Measurements from ENCODE around the gene SUN2. TPM values are rescaled to one million over a fixed set of nuclear protein-coding genes. Genes with fewer than 3 reads are reported as not detected.

The SUN2 gene
- total and polyA plus RNA-seq, 9 donors: 21.2 to 311 (median 181) TPM

DNA sequence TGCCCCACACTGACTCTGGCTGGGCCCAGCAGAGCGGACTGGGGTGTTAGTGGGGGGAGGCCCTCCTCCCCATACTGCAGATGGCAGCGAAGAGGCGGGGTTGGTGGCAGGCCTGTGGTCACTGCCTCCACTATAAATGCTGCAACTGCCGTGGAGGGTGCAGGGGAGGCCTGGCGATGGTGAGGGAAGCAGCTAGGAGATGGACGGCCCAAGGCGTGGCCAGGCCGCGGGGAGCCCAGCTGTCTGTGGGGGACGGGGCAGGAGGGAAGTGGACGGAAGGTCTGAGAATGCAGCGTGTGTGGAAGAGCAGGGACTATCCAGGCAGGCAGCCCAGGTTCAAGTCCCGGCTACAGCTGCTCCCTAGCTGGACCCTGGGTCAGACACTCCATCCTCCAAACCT lies 19.9 kb upstream of the SUN2 start:
- Histone ChIP-seq H3K4me1 (ENCODE audit: insufficient read depth) (no peaks in the 10 kb centered on the region), H3K27ac (no peak overlapping the region), H3K27me3 (no peaks in the 10 kb centered on the region), H3K9me3 (no peaks in the 10 kb centered on the region), H3K4me3 (no peak overlapping the region), H3K36me3 (no peaks in the 10 kb centered on the region)
- no peak for DNase-seq
- intact Hi-C loops (cut with DNase I): loop anchor here in 3 of 4 donors (10.0 kb wide), 3 partner anchors 69 to 339 kb away; partner anchors contain the start of gene NPTXR (in 1 of the 3)
- 50 to 61% (median 61%) methylated on average over 13 of the region's 13 CpGs for whole genome bisulfite sequencing, 3 donors
- TF ChIP-seq EP300 (IDR thresholded peaks at IDR 0.05) (no peak), POLR2A (IDR thresholded peaks at IDR 0.05) (no peak)
- TF ChIP-seq, protein P1, sequence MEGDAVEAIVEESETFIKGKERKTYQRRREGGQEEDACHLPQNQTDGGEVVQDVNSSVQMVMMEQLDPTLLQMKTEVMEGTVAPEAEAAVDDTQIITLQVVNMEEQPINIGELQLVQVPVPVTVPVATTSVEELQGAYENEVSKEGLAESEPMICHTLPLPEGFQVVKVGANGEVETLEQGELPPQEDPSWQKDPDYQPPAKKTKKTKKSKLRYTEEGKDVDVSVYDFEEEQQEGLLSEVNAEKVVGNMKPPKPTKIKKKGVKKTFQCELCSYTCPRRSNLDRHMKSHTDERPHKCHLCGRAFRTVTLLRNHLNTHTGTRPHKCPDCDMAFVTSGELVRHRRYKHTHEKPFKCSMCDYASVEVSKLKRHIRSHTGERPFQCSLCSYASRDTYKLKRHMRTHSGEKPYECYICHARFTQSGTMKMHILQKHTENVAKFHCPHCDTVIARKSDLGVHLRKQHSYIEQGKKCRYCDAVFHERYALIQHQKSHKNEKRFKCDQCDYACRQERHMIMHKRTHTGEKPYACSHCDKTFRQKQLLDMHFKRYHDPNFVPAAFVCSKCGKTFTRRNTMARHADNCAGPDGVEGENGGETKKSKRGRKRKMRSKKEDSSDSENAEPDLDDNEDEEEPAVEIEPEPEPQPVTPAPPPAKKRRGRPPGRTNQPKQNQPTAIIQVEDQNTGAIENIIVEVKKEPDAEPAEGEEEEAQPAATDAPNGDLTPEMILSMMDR (IDR thresholded peaks at IDR 0.05): no peak

DNA sequence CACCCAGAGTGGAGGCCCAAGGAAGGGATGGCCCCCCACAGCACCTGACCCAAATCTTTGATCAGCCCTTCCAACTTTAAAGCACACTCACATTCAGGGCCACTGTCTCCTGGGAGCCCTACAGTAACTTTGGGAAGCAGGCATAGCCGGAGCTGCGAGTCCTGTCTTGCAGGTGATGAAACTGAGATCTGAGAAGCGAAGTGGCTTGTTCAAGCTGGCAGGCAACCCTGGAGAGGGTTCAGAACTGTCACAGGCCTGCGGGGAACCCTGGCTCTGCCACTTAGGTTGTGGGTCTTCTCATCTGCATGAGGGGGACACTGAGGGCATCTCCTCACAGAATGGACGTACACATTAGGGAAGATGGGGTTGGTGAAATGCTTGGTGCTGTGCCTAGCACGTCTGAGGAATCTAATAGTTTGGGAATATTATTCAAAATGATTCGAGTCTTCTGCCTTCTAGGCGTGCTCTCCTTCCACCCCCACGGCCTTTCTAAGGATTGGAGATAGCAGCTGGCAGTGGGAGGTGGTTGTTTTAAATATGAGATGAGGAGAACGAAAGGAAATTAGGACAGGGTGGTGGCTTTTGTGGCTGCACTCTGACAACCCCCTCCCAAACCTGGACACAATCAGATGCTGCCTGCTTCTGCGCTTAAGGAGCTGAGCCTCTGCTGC lies 18.8 kb upstream of the SUN2 start:
- TF ChIP-seq, protein P1 (IDR thresholded peaks at IDR 0.05): no peak
- no peak for TF ChIP-seq EP300 (IDR thresholded peaks at IDR 0.05)
- no peak for TF ChIP-seq POLR2A (IDR thresholded peaks at IDR 0.05)
- intact Hi-C loops (cut with DNase I): loop anchor here (5.0 to 10.0 kb wide), 7 partner anchors 68 to 340 kb away; partner anchors contain the start of gene NPTXR (in 2 of the 4)
- Histone ChIP-seq H3K27me3 (no peaks in the 10 kb centered on the region), H3K4me3 (no peak overlapping the region), H3K9me3 (no peaks in the 10 kb centered on the region), H3K4me1 (ENCODE audit: insufficient read depth) (no peaks in the 10 kb centered on the region), H3K36me3 (no peaks in the 10 kb centered on the region), H3K27ac (no peak overlapping the region)
- no peak for DNase-seq
- WGBS, 3 donors: 56 to 69% (median 69%) methylated on average over 11 of the region's 11 CpGs

DNA sequence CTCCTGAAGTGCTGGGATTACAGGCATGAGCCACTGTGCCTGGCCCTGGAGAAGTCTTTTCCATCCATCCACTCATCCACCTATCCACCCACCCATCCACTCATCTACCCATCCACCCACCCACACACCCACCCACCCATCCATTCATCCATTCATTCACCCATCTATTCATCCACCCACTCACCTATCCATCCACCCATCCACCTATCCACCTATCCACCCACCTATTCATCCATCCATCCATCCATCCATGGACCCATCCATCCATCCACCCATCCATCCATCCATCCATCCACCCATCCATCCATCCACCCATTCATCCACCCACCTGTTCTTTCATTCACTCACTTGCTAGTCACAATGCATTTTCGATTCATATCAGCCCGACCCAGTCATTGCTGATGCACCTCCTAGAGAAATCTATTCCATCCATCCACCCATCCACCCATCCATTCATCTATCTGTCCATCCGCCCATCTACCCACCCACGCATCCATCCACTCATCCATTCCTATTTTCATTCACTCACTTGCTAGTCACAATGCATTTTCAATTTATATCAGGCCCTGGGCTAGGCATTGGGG lies 17.7 kb upstream of the SUN2 start:
- no peaks in the 10 kb centered on the region for H3K27me3 ChIP-seq
- H3K4me1 ChIP-seq (ENCODE audit: insufficient read depth): peaks cover 1% of the 10 kb centered on the region
- H3K27ac ChIP-seq: no peak overlapping the region
- H3K36me3 ChIP-seq: no peaks in the 10 kb centered on the region
- 95 to 96% (median 96%) methylated on average over 4 of the region's 4 CpGs for WGBS, 3 donors
- no peak overlapping the region for H3K4me3 ChIP-seq
- no peak for DNase-seq
- no peaks in the 10 kb centered on the region for H3K9me3 ChIP-seq
- TF ChIP-seq POLR2A (IDR thresholded peaks at IDR 0.05): no peak
- no peak for TF ChIP-seq EP300 (IDR thresholded peaks at IDR 0.05)
- TF ChIP-seq, protein P1 (IDR thresholded peaks at IDR 0.05): no peak
- intact Hi-C loops (cut with DNase I): loop anchor here (5.0 to 10.0 kb wide), 7 partner anchors 69 to 341 kb away; partner anchors contain the start of gene NPTXR (in 2 of the 4)

DNA sequence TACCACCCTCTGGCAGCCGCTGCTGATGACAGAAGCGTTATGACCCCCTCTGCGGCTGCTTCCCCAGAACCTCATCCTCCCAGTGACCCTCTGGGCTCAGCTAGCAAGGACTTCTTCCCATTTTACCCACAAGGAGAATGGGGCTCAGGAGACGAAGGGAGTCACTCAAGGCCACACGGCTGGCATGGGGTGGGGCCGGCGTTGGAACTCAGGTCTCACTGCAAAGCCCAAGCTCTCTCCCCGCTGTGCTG lies 16.8 kb upstream of the SUN2 start:
- H3K27ac ChIP-seq: no peak overlapping the region
- H3K9me3 ChIP-seq: no peaks in the 10 kb centered on the region
- H3K4me3 ChIP-seq: no peak overlapping the region
- TF ChIP-seq POLR2A (IDR thresholded peaks at IDR 0.05) (no peak), EP300 (IDR thresholded peaks at IDR 0.05) (no peak)
- TF ChIP-seq, protein P1 (IDR thresholded peaks at IDR 0.05): no peak
- H3K4me1 ChIP-seq (ENCODE audit: insufficient read depth): peaks cover 1% of the 10 kb centered on the region
- H3K36me3 ChIP-seq: no peaks in the 10 kb centered on the region
- DNase-seq: no peak
- no peaks in the 10 kb centered on the region for H3K27me3 ChIP-seq
- 71 to 83% (median 81%) methylated on average over 8 of the region's 8 CpGs for WGBS, 3 donors
- intact Hi-C loops (cut with DNase I): loop anchor here (5.0 to 10.0 kb wide), 7 partner anchors 70 to 342 kb away; partner anchors contain the start of gene NPTXR (in 2 of the 4)
